ENCODE data around the gene PHF23.

The PHF23 gene

DNA sequence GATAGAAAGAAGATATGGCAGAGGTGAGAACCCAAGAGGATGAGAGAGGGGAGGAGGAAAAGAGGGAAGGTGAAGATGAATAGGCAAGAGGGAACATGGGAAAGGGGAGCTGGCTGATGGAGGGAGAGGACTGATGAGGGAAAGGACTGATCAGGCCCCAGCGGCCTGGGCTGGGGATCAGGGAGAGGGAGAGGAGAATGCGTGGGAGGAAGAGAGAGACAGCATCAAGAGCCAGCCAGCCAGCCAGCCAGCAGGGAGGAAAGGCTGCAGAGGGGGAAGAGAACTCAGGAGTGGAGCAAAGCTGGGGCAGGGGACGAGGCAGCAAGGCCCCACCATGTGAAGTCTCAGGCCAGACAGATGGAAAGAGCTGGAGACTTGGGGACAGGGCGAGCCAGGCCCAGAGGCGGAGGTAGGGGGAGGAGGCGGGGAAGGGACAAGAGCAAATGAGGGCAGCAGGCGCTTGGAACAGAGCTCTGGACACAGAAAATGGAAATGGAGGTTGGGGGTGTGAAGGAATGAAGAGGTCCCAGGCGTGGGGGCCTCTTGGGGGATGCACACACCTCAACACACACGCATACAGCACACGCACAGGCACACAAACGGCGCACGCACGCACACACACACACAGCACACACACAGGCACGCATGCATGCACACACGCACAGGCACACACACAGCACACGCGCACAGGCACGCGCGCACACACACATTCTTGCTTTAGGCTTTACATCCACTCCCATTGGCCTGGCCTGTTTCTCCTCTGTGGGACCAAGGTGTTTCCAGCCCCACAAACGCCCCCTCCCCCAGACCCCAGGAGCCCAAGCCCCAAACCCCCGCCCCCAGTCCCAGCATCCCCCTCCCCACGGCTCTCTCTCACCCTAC lies 31.9 kb downstream of the PHF23 start:
- in situ Hi-C loops (cut with MboI; ENCODE audit: low sequenced_read_pairs) = no loop called here

- in situ Hi-C loops (cut with MboI; ENCODE audit: low sequenced_read_pairs) = no loop called here
Observed at GRCh38 chr17:7205561-7205960, 33.7 kb downstream of the PHF23 start.

- in situ Hi-C loops (cut with MboI; ENCODE audit: low sequenced_read_pairs) = no loop called here
Observed at GRCh38 chr17:7204828-7205461, 34.3 kb downstream of the PHF23 start.

GRCh38 chr17:7204336-7204735 lies 34.9 kb downstream of the PHF23 start:
- in situ Hi-C loops (cut with MboI; ENCODE audit: low sequenced_read_pairs) = no loop called here

DNA sequence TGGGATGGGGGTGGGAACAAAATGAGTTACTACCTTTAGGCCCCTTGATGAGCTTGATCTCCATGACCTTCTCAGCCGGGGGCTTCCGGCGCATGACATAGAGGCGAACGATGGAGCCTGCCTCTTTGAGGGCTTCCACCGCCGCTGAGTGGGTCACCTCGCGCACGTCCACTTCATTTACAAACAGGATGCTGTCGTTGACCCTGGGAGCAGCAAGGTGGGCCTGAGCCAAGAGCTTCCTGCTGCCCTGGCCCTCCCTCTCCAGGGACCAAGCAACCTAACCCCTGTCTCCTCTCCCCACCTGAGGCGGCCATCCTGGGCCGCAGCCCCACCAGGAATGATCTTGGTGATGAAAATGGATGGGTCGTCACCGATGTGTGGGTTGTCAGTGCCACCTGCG lies 35.9 kb downstream of the PHF23 start:
- in situ Hi-C loops (cut with MboI; ENCODE audit: low sequenced_read_pairs) = no loop called here

DNA sequence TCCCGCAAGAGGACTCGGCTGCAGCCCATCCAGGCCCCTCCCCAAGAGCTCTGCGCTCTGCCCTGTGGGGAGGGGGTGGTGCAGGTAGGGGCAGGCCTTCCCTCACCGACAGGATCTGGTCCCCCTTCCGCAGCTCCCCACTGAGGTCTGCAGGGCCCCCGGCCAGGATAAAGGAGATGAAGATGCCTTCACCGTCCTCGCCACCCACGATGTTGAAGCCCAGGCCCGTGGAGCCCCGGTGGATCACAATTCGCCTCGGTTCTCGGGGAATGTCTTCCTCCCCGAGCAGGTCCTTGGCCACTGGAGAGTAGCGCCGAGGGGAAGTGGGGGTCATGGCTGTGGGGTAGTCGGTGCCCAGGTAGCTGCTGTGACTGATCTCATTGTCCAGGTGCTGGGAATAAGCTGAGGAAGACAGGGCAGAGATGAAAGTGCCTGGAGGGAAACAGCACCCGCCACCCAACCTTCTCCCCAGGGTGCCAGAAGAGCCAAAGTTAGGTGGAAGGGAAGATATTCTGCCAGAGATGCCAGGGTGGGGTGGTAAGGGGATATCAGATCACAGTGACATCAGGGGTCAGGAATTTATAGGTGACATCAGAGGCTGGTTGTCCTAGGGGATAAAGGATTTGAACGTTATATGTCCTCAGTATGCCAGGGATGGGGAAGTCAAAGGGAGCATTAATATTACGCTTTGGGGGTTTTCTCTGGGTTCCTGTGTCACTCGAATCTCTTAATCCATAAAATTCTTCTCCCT lies 42.4 kb downstream of the PHF23 start:
- in situ Hi-C loops (cut with MboI; ENCODE audit: low sequenced_read_pairs) = no loop called here

GRCh38 chr17:7195971-7196370 lies 43.3 kb downstream of the PHF23 start:
- in situ Hi-C loops (cut with MboI; ENCODE audit: low sequenced_read_pairs) = no loop called here

GRCh38 chr17:7192271-7192937 lies 46.9 kb downstream of the PHF23 start:
- in situ Hi-C loops (cut with MboI; ENCODE audit: low sequenced_read_pairs) = no loop called here

DNA sequence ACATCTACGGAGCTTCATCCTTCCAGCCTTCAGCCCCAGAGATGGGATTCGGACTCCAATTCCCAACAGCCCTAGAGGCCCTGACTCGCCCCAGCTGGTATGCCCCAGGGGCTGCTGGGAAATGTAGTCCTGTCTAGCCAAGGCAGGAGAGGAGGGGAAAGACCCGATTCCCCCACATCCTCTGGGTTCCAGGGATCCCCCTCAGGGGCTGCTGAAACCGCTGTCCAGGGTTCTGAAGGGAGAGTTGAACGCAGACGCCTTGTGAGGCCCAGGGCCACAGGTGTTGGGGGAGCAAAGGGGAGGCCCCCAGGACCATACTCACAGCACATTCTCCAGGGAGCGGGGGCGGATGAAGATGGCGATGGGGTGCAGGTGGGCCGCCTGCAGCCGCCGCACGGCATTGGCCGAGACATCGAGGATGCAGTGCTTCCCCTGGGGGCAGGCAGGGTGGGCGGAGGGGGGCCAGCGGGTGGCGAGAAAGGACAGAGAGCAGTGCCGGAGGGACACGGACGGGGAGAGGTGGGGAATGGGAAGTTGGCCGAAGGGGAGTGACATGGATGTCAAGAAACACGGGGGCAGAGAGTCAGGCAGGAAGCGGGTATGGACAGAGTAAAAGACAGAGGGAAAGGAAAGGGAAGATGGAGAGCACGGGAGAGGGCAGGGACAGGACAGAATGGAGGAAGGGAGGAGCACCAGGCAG lies 47.5 kb downstream of the PHF23 start:
- in situ Hi-C loops (cut with MboI; ENCODE audit: low sequenced_read_pairs) = no loop called here

- in situ Hi-C loops (cut with MboI; ENCODE audit: low sequenced_read_pairs) = no loop called here
Observed at GRCh38 chr17:7191069-7191468, 48.2 kb downstream of the PHF23 start.

DNA sequence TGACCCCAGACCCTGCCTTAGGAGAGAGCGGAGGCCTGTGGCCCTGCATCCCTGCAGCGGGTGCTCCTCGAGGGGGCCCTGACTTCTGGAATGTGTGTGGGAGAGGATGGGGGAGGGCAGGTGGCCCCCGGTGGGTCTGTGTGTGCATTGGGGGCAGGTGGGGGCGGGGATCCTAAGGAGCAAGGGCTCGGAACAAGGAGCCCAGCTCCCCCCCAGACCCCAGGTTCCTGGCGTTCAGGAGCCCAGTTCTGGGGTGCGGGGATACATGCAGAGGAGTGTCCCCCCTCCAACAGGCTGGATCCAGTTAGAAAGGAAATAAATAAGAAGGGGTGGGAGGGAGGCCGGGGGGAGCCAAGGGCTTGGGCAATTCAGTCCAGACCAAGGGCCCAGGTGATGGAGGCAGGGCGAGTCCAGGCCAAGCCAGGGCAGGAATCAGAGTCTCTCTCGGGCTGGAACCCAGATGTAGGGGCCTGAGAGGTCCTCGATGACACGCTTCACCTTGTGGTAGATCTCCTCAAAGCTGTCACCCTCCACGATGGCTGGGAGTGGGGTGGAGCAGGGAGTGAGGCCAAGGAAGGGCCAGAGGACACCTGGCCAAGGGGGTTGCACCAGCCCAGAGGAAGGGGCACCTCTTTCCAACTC lies 48.9 kb downstream of the PHF23 start:
- in situ Hi-C loops (cut with MboI; ENCODE audit: low sequenced_read_pairs) = no loop called here

GRCh38 chr17:7186241-7186640 lies 53.0 kb downstream of the PHF23 start:
- in situ Hi-C loops (cut with MboI; ENCODE audit: low sequenced_read_pairs) = no loop called here

Measured in hTERT RPE-1 (cell line).